IMR-90 (cell line): ENCODE results near the gene IRAK1.

Experiments
- CEBPB ChIP-seq: IDR thresholded peaks from 2 replicates; pipeline ENCODE4 v1.6.1; 2012; ENCODE audit warnings: low read depth, low read length, improper control_type of control experiment
- TF ChIP-seq, protein P1 (sequence below): conservative IDR thresholded peaks from 2 replicates; pipeline ENCODE4 v1.5.1; 2012; ENCODE audit warnings: mild to moderate bottlenecking, low read depth, low read length, improper control_type of control experiment

DNA sequence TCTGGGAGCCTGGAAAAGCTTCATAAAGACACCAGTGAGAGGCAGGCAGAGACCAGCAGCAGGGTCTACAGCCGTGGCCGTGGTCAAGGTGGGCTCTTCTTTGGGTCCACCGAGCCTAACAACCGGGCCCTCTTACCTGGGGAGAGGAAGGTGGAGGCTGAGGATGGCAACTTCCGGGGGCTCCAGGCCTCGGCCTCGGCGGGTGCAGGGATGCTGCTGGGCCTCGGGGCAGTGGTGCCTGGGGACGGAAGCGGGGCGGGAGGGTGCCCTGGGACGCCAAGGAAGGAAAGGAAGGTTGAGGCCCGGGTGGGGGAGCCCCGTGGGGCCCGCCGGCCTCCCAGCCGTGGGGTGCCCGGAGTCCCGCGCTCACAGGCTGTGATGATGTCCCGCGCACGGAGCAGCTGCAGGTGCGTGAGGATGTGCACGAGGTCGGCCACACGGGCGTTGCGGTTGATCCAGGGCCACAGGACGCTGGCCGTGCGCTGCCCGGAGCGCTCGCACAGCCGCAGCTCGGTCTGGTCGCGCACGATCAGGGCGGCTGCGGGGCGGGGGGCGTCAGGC lies 561 bp downstream of the IRAK1 start:
- TF ChIP-seq, protein P1, sequence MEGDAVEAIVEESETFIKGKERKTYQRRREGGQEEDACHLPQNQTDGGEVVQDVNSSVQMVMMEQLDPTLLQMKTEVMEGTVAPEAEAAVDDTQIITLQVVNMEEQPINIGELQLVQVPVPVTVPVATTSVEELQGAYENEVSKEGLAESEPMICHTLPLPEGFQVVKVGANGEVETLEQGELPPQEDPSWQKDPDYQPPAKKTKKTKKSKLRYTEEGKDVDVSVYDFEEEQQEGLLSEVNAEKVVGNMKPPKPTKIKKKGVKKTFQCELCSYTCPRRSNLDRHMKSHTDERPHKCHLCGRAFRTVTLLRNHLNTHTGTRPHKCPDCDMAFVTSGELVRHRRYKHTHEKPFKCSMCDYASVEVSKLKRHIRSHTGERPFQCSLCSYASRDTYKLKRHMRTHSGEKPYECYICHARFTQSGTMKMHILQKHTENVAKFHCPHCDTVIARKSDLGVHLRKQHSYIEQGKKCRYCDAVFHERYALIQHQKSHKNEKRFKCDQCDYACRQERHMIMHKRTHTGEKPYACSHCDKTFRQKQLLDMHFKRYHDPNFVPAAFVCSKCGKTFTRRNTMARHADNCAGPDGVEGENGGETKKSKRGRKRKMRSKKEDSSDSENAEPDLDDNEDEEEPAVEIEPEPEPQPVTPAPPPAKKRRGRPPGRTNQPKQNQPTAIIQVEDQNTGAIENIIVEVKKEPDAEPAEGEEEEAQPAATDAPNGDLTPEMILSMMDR: no peak
- no peak for TF ChIP-seq CEBPB
